GM18505 (cell line): ENCODE results near the gene SYNE4.
"Not testable (repeated sequence)": the region's sequence is repeated elsewhere in the genome, so short reads cannot be mapped to it uniquely, and the experiment has no call there.

Experiments used
- ATAC-seq: cut with Tn5 transposase; IDR thresholded peaks from one replicate; pipeline ENCODE4 v1.9.1; 2021; ENCODE audit not compliant: unreplicated experiment
- POLR2A ChIP-seq: IDR thresholded peaks from 4 replicates; pipeline ENCODE4 v1.6.1; 2011; ENCODE audit warnings: borderline replicate concordance; ENCODE audit not compliant: insufficient read depth, insufficient read length; ENCODE audit errors: extremely low read depth

The SYNE4 gene

GRCh38 chr19:35963514-35963913 is 45.1 kb downstream of the SYNE4 start:
- no peak for TF ChIP-seq POLR2A
- no peak for ATAC-seq

- TF ChIP-seq POLR2A = no peak
- ATAC-seq = no peak
These were observed 48.1 kb downstream of the SYNE4 start for GRCh38 chr19:35960432-35960972.

GRCh38 chr19:35959968-35960320 is 48.7 kb downstream of the SYNE4 start:
- no peak for ATAC-seq
- no peak for TF ChIP-seq POLR2A

GRCh38 chr19:35959040-35959967 is 49.3 kb downstream of the SYNE4 start:
- ATAC-seq = no peak
- no peak for TF ChIP-seq POLR2A

- ATAC-seq = no peak
- TF ChIP-seq POLR2A = no peak
These were observed 50.0 kb downstream of the SYNE4 start for GRCh38 chr19:35958660-35959039.

GRCh38 chr19:35957411-35957810 is 51.2 kb downstream of the SYNE4 start:
- ATAC-seq = not testable (repeated sequence)

GRCh38 chr19:35955881-35956634 is 52.6 kb downstream of the SYNE4 start:
- TF ChIP-seq POLR2A = no peak

More at GRCh38 chr19:35955881-35956634, 52.6 kb downstream of the SYNE4 start:
- no peak for ATAC-seq
